Measurements from ENCODE around the gene TMEM106B.

Gene TMEM106B

DNA sequence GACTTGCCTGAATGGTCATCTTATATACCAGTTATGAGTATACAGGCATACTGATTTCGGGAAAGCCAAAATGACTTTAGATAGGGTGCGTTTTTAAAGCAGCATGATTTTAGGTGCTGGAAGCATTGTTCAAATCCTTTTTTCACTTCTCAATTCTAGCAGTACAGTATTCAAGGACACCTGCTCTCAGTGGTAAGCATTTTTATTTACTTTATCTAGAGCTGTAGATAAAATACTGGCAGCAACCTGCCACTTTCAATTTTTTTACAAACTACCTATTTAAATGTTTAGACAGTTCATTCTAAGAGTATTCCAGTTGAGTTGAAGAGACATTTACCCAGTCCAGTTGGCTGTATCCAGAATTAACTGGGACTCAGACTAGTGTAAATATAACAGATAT is 33.6 kb downstream of the TMEM106B start:
- Histone ChIP-seq H3K9me3 (ENCODE audit: control insufficient read depth, low read length) (no peaks in the 10 kb centered on the region), H3K36me3 (ENCODE audit: control insufficient read depth, insufficient read depth, low read length) (no peaks in the 10 kb centered on the region), H3K4me3 (ENCODE audit: insufficient read depth, low read depth, low read length, poor library complexity, severe bottlenecking) (no peak overlapping the region), H3K27me3 (replicated peaks; ENCODE audit: control insufficient read depth, insufficient read depth, low read length, poor library complexity, severe bottlenecking) (no peaks in the 10 kb centered on the region), H3K4me1 (ENCODE audit: control insufficient read depth, insufficient read depth, low read length, poor library complexity, severe bottlenecking) (peaks cover 2% of the 10 kb centered on the region), H3K27ac (ENCODE audit: insufficient read depth, low read length, poor library complexity, severe bottlenecking) (no peak overlapping the region)
- DNase-seq: no peak

DNA sequence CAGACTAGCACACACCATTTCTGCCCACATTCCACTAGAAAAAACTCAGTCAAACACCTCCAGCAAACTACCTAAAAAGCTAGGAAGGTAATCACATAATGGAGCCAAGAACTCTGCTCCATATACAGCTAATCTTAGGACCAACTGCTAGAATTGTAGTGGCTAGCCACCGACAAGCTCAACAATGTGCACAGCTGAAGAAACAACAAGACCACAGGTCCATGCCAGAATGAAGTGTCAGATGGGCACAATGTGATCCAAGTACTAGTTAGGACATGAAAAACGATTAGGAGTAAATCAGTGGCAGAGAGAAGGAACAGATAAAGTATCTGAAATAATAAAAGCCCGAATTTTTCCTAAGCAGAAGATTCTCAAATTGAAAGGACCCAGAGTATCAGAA is 38.6 kb downstream of the TMEM106B start:
- no peaks in the 10 kb centered on the region for H3K9me3 ChIP-seq (ENCODE audit: control insufficient read depth, low read length)
- no peak overlapping the region for H3K27ac ChIP-seq (ENCODE audit: insufficient read depth, low read length, poor library complexity, severe bottlenecking)
- no peaks in the 10 kb centered on the region for H3K27me3 ChIP-seq (replicated peaks; ENCODE audit: control insufficient read depth, insufficient read depth, low read length, poor library complexity, severe bottlenecking)
- no peaks in the 10 kb centered on the region for H3K4me1 ChIP-seq (ENCODE audit: control insufficient read depth, insufficient read depth, low read length, poor library complexity, severe bottlenecking)
- no peaks in the 10 kb centered on the region for H3K36me3 ChIP-seq (ENCODE audit: control insufficient read depth, insufficient read depth, low read length)
- DNase-seq: no peak
- no peak overlapping the region for H3K4me3 ChIP-seq (ENCODE audit: insufficient read depth, low read depth, low read length, poor library complexity, severe bottlenecking)

DNA sequence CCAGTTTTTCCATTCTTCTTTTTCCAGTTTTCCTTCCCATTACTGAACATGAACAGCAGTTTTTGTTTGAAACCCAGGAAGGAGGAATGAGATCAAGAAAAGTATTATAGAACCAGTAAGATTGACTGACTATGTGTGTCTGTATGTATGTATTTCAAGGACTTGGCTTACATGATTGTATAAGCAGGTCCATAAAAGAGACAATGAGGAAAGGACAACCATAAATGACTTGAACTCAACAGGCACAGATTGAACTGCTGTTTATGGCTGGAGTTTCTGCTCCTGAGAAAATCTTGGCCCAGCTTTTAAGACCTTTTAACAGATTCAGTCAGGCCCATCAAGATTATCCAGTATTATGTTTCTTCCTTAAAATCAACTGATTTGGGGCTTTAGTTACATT is 39.1 kb downstream of the TMEM106B start:
- Histone ChIP-seq H3K4me1 (ENCODE audit: control insufficient read depth, insufficient read depth, low read length, poor library complexity, severe bottlenecking) (no peaks in the 10 kb centered on the region), H3K4me3 (ENCODE audit: insufficient read depth, low read depth, low read length, poor library complexity, severe bottlenecking) (no peak overlapping the region), H3K27ac (ENCODE audit: insufficient read depth, low read length, poor library complexity, severe bottlenecking) (no peak overlapping the region), H3K9me3 (ENCODE audit: control insufficient read depth, low read length) (no peaks in the 10 kb centered on the region), H3K36me3 (ENCODE audit: control insufficient read depth, insufficient read depth, low read length) (no peaks in the 10 kb centered on the region), H3K27me3 (replicated peaks; ENCODE audit: control insufficient read depth, insufficient read depth, low read length, poor library complexity, severe bottlenecking) (no peaks in the 10 kb centered on the region)
- no peak for DNase-seq

- H3K9me3 ChIP-seq (ENCODE audit: control insufficient read depth, low read length): no peaks in the 10 kb centered on the region
- peaks cover 14% of the 10 kb centered on the region for H3K4me1 ChIP-seq (ENCODE audit: control insufficient read depth, insufficient read depth, low read length, poor library complexity, severe bottlenecking)
- no peaks in the 10 kb centered on the region for H3K36me3 ChIP-seq (ENCODE audit: control insufficient read depth, insufficient read depth, low read length)
- no peaks in the 10 kb centered on the region for H3K27me3 ChIP-seq (replicated peaks; ENCODE audit: control insufficient read depth, insufficient read depth, low read length, poor library complexity, severe bottlenecking)
- DNase-seq: no peak
- H3K27ac ChIP-seq (ENCODE audit: insufficient read depth, low read length, poor library complexity, severe bottlenecking): peak overlapping the region; percentile 29
- no peak overlapping the region for H3K4me3 ChIP-seq (ENCODE audit: insufficient read depth, low read depth, low read length, poor library complexity, severe bottlenecking)
Observed at GRCh38 chr7:12256090-12256489, 45.0 kb downstream of the TMEM106B start.

GRCh38 chr7:12257582-12257981 is 46.5 kb downstream of the TMEM106B start:
- no peaks in the 10 kb centered on the region for H3K36me3 ChIP-seq (ENCODE audit: control insufficient read depth, insufficient read depth, low read length)
- DNase-seq: peak in 1 of 3 donors; percentile 15
- H3K27ac ChIP-seq (ENCODE audit: insufficient read depth, low read length, poor library complexity, severe bottlenecking): peak overlapping the region; percentile 52
- peaks cover 14% of the 10 kb centered on the region for H3K4me1 ChIP-seq (ENCODE audit: control insufficient read depth, insufficient read depth, low read length, poor library complexity, severe bottlenecking)
- H3K9me3 ChIP-seq (ENCODE audit: control insufficient read depth, low read length): no peaks in the 10 kb centered on the region
- H3K4me3 ChIP-seq (ENCODE audit: insufficient read depth, low read depth, low read length, poor library complexity, severe bottlenecking): peak overlapping the region; percentile 43
- H3K27me3 ChIP-seq (replicated peaks; ENCODE audit: control insufficient read depth, insufficient read depth, low read length, poor library complexity, severe bottlenecking): no peaks in the 10 kb centered on the region

DNA sequence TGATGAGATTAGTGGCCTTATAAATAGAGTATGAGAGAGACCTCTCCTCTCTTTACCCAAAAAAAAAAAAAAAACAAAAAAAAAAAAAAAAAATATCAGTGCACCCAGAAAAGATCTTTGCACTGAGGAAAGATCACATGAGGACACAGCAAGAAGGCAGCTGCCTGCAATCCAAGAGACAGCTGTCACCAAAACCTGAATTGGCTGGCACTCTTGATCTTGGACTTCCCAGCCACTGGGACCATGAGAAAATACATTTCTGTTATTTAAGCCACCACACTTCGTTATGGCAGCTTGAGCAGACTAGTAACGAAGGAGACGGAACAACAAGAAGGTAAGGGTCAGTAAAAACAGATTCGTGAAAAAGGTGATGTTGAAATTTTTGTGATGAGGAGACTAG is 47.0 kb downstream of the TMEM106B start:
- H3K27me3 ChIP-seq (replicated peaks; ENCODE audit: control insufficient read depth, insufficient read depth, low read length, poor library complexity, severe bottlenecking): no peaks in the 10 kb centered on the region
- DNase-seq: no peak
- no peaks in the 10 kb centered on the region for H3K9me3 ChIP-seq (ENCODE audit: control insufficient read depth, low read length)
- peak overlapping the region; percentile 43 for H3K4me3 ChIP-seq (ENCODE audit: insufficient read depth, low read depth, low read length, poor library complexity, severe bottlenecking)
- no peaks in the 10 kb centered on the region for H3K36me3 ChIP-seq (ENCODE audit: control insufficient read depth, insufficient read depth, low read length)
- peak overlapping the region; percentile 52 for H3K27ac ChIP-seq (ENCODE audit: insufficient read depth, low read length, poor library complexity, severe bottlenecking)
- peaks cover 14% of the 10 kb centered on the region for H3K4me1 ChIP-seq (ENCODE audit: control insufficient read depth, insufficient read depth, low read length, poor library complexity, severe bottlenecking)

DNA sequence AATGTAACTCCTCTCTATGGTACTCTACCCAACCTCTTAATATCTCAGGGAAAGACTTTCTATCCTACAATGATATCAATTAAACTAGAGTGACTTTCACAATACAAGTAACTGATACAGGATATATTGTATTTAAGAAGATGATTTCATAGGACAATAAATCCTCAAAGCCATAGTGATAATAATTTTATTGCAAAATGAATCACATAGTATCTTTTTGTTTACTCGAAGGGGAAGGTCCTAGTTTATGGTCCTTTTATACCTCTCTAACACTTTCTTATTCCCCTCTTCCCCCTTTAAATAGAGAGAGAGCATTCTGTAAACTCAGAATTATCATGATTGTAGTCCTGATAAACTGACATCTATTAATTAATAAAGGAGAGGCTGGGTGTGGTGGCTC is 56.4 kb downstream of the TMEM106B start:
- DNase-seq: no peak
- H3K4me1 ChIP-seq (ENCODE audit: control insufficient read depth, insufficient read depth, low read length, poor library complexity, severe bottlenecking): no peaks in the 10 kb centered on the region
- no peaks in the 10 kb centered on the region for H3K27me3 ChIP-seq (replicated peaks; ENCODE audit: control insufficient read depth, insufficient read depth, low read length, poor library complexity, severe bottlenecking)
- H3K36me3 ChIP-seq (ENCODE audit: control insufficient read depth, insufficient read depth, low read length): no peaks in the 10 kb centered on the region
- no peaks in the 10 kb centered on the region for H3K9me3 ChIP-seq (ENCODE audit: control insufficient read depth, low read length)
- H3K4me3 ChIP-seq (ENCODE audit: insufficient read depth, low read depth, low read length, poor library complexity, severe bottlenecking): no peak overlapping the region
- no peak overlapping the region for H3K27ac ChIP-seq (ENCODE audit: insufficient read depth, low read length, poor library complexity, severe bottlenecking)

DNA sequence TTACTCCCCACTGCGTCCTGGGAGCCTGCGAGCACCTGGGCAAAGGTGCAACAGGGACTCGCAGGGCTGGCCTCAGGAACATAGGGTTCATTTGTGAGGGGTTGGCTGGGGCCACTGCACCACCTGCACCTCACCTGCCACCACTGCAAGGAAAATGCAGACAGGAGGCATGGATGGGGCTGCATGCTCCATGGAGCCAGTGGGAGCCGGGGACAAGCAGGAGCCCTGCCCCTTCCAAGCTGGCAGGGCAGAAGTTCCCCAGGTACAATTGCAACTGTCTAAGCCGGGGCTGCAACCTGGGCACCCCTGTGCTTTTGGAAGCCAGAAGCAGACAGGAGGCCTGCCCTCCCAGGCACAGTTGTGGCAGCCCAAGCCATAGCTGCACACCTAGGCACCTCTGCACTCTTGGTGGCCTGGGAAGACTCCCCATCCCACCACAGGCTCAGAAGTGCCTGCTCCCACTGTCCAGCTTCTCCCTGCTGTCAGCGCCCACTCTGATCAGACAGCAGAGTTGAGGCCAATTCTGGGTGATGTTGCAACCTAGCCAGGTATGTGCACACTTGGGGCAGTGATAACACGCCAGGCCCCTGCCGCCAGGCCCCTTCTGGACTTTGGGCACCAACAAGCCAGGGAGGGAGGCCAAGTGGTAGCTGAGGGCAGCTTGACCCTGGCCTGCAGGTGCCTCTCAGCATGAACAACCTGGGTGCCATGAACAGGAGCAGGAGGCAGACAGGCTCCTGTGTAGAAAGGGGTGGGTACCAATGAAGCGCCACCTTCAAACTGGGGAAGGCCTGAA is 58.2 kb downstream of the TMEM106B start:
- Histone ChIP-seq H3K27me3 (replicated peaks; ENCODE audit: control insufficient read depth, insufficient read depth, low read length, poor library complexity, severe bottlenecking) (no peaks in the 10 kb centered on the region), H3K4me1 (ENCODE audit: control insufficient read depth, insufficient read depth, low read length, poor library complexity, severe bottlenecking) (no peaks in the 10 kb centered on the region), H3K4me3 (ENCODE audit: insufficient read depth, low read depth, low read length, poor library complexity, severe bottlenecking) (no peak overlapping the region), H3K9me3 (ENCODE audit: control insufficient read depth, low read length) (no peaks in the 10 kb centered on the region), H3K27ac (ENCODE audit: insufficient read depth, low read length, poor library complexity, severe bottlenecking) (no peak overlapping the region), H3K36me3 (ENCODE audit: control insufficient read depth, insufficient read depth, low read length) (no peaks in the 10 kb centered on the region)
- no peak for DNase-seq

GRCh38 chr7:12281038-12281437 is 69.9 kb downstream of the TMEM106B start:
- DNase-seq: no peak
- H3K9me3 ChIP-seq (ENCODE audit: control insufficient read depth, low read length): no peaks in the 10 kb centered on the region
- H3K27me3 ChIP-seq (replicated peaks; ENCODE audit: control insufficient read depth, insufficient read depth, low read length, poor library complexity, severe bottlenecking): no peaks in the 10 kb centered on the region
- no peaks in the 10 kb centered on the region for H3K36me3 ChIP-seq (ENCODE audit: control insufficient read depth, insufficient read depth, low read length)
- H3K4me3 ChIP-seq (ENCODE audit: insufficient read depth, low read depth, low read length, poor library complexity, severe bottlenecking): no peak overlapping the region
- no peaks in the 10 kb centered on the region for H3K4me1 ChIP-seq (ENCODE audit: control insufficient read depth, insufficient read depth, low read length, poor library complexity, severe bottlenecking)
- no peak overlapping the region for H3K27ac ChIP-seq (ENCODE audit: insufficient read depth, low read length, poor library complexity, severe bottlenecking)

DNA sequence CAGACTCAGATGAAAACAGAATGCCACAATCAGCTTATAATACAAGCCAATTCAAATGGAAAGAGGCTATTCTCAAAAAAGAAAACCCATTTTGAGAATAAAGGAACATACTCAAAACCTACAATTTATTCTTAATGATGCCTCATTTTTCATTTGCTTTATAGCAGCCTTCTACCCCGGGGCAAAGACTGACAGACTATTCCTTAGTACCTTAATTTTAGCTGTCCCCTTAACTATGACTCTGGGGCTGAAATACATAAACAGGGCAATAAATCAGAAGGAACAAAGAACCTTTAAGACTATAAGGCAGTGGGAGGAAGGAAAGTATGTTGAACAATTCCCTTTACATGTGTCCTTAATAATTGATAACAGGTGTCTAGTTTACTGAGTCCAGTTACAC is 76.8 kb downstream of the TMEM106B start:
- no peaks in the 10 kb centered on the region for H3K4me1 ChIP-seq (ENCODE audit: control insufficient read depth, insufficient read depth, low read length, poor library complexity, severe bottlenecking)
- no peaks in the 10 kb centered on the region for H3K36me3 ChIP-seq (ENCODE audit: control insufficient read depth, insufficient read depth, low read length)
- no peaks in the 10 kb centered on the region for H3K9me3 ChIP-seq (ENCODE audit: control insufficient read depth, low read length)

More for the DNA sequence above, 76.8 kb downstream of the TMEM106B start:
- Histone ChIP-seq H3K4me3 (ENCODE audit: insufficient read depth, low read depth, low read length, poor library complexity, severe bottlenecking) (no peak overlapping the region), H3K27ac (ENCODE audit: insufficient read depth, low read length, poor library complexity, severe bottlenecking) (no peak overlapping the region), H3K27me3 (replicated peaks; ENCODE audit: control insufficient read depth, insufficient read depth, low read length, poor library complexity, severe bottlenecking) (no peaks in the 10 kb centered on the region)
- DNase-seq: no peak

Data from effector memory CD4-positive, alpha-beta T cell (primary cell).